ENCODE results near the gene ECSCR. TPM values are rescaled to one million over a fixed set of nuclear protein-coding genes. Genes with fewer than 3 reads are reported as not detected.

The ECSCR gene
- total RNA-seq, 1 experiment from 2014 or later: not detected

DNA sequence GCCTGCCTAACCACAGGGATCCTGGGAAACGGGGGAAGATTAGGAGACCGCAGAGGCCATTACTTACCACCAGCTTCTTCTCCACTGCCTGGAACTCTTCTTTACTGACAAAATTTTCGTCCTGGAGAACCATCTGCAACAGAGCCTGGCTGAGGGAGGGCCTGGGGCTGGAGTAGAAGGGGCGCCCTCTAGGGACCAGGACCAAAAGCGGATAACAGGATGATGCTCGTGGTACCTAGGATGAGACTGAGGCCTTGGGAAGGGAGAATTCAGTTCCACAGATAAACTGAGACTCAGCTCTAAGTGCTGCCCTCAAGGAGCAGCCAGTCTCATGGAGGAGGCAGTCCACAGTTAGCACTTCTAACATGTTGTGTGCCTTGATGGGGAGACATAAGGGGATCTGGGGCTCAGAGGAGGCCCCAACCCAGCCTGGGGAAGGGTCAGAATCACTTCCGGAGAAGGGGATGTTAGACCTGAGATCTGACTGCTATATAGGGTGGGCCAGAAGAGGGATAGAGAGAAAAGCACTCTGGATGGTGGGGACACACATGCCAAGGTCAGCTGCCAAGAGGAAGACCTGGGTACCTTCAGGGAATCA, 59.9 kb downstream of the ECSCR start:
- Histone ChIP-seq H3K4me3 (ENCODE audit: low read depth in 2 of 2, low read length in 2 of 2) (no peak overlapping the region; a peak in 1 of 4 replicates), H3K27ac (ENCODE audit: low read length) (peak overlapping the region; percentile 91; the same call in 1 of the 2 replicates), H3K36me3 (ENCODE audit: control insufficient read depth, insufficient read depth, low read length) (no peaks in the 10 kb centered on the region), H3K9me3 (ENCODE audit: control insufficient read depth, insufficient read depth, low read depth, low read length) (no peaks in the 10 kb centered on the region), H3K27me3 (ENCODE audit: control insufficient read depth, insufficient read depth, low read length) (no peaks in the 10 kb centered on the region), H3K4me1 (ENCODE audit: control insufficient read depth, insufficient read depth, low read length) (peaks cover 14% of the 10 kb centered on the region)
- CTCF ChIA-PET: no interaction called here
- POLR2A ChIA-PET: no interaction called here
- no TSS peak for BruUV-seq (replicated peaks)
- ATAC-seq (no peak), DNase-seq (ENCODE audit: low read depth, low spot score) (no peak)
- intact Hi-C loops (cut with micrococcal nuclease; ENCODE audit: unreplicated experiment) (no loop called here), in situ Hi-C loops (cut with HindIII; ENCODE audit: low pct_unique_long_range_greater_than_20kb, low sequenced_read_pairs) (loop anchor here (25.0 kb wide), 1 partner anchor 110 kb away; no protein-coding TSS in a partner anchor)
- TF ChIP-seq, protein P1, sequence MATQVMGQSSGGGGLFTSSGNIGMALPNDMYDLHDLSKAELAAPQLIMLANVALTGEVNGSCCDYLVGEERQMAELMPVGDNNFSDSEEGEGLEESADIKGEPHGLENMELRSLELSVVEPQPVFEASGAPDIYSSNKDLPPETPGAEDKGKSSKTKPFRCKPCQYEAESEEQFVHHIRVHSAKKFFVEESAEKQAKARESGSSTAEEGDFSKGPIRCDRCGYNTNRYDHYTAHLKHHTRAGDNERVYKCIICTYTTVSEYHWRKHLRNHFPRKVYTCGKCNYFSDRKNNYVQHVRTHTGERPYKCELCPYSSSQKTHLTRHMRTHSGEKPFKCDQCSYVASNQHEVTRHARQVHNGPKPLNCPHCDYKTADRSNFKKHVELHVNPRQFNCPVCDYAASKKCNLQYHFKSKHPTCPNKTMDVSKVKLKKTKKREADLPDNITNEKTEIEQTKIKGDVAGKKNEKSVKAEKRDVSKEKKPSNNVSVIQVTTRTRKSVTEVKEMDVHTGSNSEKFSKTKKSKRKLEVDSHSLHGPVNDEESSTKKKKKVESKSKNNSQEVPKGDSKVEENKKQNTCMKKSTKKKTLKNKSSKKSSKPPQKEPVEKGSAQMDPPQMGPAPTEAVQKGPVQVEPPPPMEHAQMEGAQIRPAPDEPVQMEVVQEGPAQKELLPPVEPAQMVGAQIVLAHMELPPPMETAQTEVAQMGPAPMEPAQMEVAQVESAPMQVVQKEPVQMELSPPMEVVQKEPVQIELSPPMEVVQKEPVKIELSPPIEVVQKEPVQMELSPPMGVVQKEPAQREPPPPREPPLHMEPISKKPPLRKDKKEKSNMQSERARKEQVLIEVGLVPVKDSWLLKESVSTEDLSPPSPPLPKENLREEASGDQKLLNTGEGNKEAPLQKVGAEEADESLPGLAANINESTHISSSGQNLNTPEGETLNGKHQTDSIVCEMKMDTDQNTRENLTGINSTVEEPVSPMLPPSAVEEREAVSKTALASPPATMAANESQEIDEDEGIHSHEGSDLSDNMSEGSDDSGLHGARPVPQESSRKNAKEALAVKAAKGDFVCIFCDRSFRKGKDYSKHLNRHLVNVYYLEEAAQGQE (IDR thresholded peaks at IDR 0.05; ENCODE audit: insufficient read depth in 1 of 2, low read depth in 2 of 2, low read length in 1 of 2): no peak
- TF ChIP-seq, protein P2, sequence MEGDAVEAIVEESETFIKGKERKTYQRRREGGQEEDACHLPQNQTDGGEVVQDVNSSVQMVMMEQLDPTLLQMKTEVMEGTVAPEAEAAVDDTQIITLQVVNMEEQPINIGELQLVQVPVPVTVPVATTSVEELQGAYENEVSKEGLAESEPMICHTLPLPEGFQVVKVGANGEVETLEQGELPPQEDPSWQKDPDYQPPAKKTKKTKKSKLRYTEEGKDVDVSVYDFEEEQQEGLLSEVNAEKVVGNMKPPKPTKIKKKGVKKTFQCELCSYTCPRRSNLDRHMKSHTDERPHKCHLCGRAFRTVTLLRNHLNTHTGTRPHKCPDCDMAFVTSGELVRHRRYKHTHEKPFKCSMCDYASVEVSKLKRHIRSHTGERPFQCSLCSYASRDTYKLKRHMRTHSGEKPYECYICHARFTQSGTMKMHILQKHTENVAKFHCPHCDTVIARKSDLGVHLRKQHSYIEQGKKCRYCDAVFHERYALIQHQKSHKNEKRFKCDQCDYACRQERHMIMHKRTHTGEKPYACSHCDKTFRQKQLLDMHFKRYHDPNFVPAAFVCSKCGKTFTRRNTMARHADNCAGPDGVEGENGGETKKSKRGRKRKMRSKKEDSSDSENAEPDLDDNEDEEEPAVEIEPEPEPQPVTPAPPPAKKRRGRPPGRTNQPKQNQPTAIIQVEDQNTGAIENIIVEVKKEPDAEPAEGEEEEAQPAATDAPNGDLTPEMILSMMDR (IDR thresholded peaks at IDR 0.05): peak; percentile 83

DNA sequence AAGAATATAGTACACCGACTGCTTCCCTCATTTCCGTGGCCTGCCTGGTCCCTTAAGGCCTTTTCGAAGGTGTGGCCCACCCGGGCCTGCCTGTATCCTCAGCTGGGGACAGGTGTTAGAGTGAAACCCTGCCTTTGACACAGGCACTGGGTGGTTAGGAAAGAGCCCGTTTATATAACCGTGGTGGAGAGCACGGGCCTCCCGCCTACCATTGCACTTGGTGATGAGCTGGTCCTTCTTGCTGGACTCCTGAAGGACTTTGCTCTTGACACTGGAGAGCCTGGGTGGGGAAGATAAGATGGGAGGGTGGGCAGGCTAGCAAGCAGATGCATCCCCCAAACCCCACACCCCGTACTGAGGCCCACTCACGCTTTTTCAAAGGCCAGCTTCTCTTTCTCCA, 61.0 kb downstream of the ECSCR start:
- ATAC-seq (no peak), DNase-seq (ENCODE audit: low read depth, low spot score) (no peak)
- H3K27ac ChIP-seq (ENCODE audit: low read length): no peak overlapping the region
- ChIA-PET POLR2A (interaction anchor here (0.7 kb wide), 1 partner anchor 115 kb away, joined by 5 read pairs; no protein-coding TSS in a partner anchor), CTCF (interaction anchor here (0.5 kb wide), 1 partner anchor 85 kb away, joined by 8 read pairs; no protein-coding TSS in a partner anchor)
- in situ Hi-C loops (cut with HindIII; ENCODE audit: low pct_unique_long_range_greater_than_20kb, low sequenced_read_pairs) (loop anchor here (25.0 kb wide), 1 partner anchor 111 kb away; no protein-coding TSS in a partner anchor), intact Hi-C loops (cut with micrococcal nuclease; ENCODE audit: unreplicated experiment) (no loop called here)
- H3K27me3 ChIP-seq (ENCODE audit: control insufficient read depth, insufficient read depth, low read length): no peaks in the 10 kb centered on the region
- H3K4me1 ChIP-seq (ENCODE audit: control insufficient read depth, insufficient read depth, low read length): peaks cover 14% of the 10 kb centered on the region
- H3K9me3 ChIP-seq (ENCODE audit: control insufficient read depth, insufficient read depth, low read depth, low read length): no peaks in the 10 kb centered on the region
- H3K4me3 ChIP-seq (ENCODE audit: low read depth in 2 of 2, low read length in 2 of 2): no peak overlapping the region
- H3K36me3 ChIP-seq (ENCODE audit: control insufficient read depth, insufficient read depth, low read length): no peaks in the 10 kb centered on the region
- no TSS peak for BruUV-seq (replicated peaks)
- no peak for TF ChIP-seq TCF7L2 (IDR thresholded peaks at IDR 0.05; ENCODE audit: low read depth, low read length)
- TF ChIP-seq, protein P1 (IDR thresholded peaks at IDR 0.05; ENCODE audit: insufficient read depth in 1 of 2, low read depth in 2 of 2, low read length in 1 of 2): no peak
- TF ChIP-seq SIN3A (IDR thresholded peaks at IDR 0.05; ENCODE audit: borderline replicate concordance, insufficient read depth, low read depth, low read length): no peak
- TF ChIP-seq, protein P2 (IDR thresholded peaks at IDR 0.05): no peak
- TF ChIP-seq POLR2AphosphoS5 (IDR thresholded peaks at IDR 0.05; ENCODE audit: low read depth, low read length): no peak
